ENCODE data around the gene CAMK1D. TPM values are rescaled to one million over a fixed set of nuclear protein-coding genes. Genes with fewer than 3 reads are reported as not detected.

CAMK1D gene
- total RNA-seq, 1 donor from 2014 or later: 1.8 TPM

DNA sequence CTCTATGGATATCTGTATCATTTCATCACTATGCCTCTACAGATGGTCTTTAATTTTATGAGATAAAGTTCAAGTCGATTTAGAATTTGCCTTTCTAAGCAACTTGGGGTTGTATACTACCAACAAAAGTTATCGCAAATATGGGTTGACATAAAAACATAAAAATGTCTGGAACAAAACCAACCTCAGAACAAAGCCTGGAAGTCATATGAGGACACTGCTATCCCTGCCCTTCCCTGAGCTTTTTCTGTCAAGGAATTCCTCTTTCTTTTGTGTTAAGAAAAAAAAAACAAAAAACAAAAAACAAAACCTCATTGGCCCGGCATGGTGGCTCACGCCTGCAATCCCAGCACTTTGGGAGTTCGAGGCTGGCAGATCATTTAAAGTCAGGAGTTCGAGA, 319.3 kb downstream of the CAMK1D start:
- H3K36me3 ChIP-seq (ENCODE audit: control insufficient read depth, insufficient read depth, low read length): no peaks in the 10 kb centered on the region
- TF ChIP-seq, protein P1, sequence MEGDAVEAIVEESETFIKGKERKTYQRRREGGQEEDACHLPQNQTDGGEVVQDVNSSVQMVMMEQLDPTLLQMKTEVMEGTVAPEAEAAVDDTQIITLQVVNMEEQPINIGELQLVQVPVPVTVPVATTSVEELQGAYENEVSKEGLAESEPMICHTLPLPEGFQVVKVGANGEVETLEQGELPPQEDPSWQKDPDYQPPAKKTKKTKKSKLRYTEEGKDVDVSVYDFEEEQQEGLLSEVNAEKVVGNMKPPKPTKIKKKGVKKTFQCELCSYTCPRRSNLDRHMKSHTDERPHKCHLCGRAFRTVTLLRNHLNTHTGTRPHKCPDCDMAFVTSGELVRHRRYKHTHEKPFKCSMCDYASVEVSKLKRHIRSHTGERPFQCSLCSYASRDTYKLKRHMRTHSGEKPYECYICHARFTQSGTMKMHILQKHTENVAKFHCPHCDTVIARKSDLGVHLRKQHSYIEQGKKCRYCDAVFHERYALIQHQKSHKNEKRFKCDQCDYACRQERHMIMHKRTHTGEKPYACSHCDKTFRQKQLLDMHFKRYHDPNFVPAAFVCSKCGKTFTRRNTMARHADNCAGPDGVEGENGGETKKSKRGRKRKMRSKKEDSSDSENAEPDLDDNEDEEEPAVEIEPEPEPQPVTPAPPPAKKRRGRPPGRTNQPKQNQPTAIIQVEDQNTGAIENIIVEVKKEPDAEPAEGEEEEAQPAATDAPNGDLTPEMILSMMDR (IDR thresholded peaks at IDR 0.05; ENCODE audit: insufficient read depth, low read length, severe bottlenecking): no peak
- no peak for FAIRE-seq
- DNase-seq (ENCODE audit: low read depth): no peak
- no peak overlapping the region for H3K4me3 ChIP-seq (ENCODE audit: low read depth, low read length)
- H3K27me3 ChIP-seq (ENCODE audit: control insufficient read depth, insufficient read depth, low read length): no peaks in the 10 kb centered on the region

DNA sequence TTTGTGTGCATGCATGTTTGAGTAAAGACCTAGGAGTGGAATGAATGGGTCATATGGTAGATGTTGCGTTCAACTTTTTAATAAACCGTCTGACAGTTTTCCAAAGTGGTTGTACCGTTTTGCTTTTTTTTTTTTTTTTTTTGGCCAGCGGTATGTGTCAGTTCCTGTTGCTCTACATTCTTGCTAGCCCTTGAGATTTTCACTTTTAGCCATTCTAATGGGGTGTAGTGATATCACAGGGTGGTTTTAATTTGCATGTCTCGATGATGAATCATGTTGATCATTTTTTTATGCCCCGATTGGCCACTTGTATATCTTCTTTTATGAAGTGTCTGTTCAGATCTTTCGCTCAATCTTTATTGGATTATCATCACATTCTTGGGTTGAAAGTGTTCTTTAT, 320.7 kb downstream of the CAMK1D start:
- no peak for FAIRE-seq
- DNase-seq (ENCODE audit: low read depth): no peak
- Histone ChIP-seq H3K4me3 (ENCODE audit: low read depth, low read length) (no peak overlapping the region), H3K36me3 (ENCODE audit: control insufficient read depth, insufficient read depth, low read length) (no peaks in the 10 kb centered on the region), H3K27me3 (ENCODE audit: control insufficient read depth, insufficient read depth, low read length) (no peaks in the 10 kb centered on the region)
- TF ChIP-seq, protein P1 (IDR thresholded peaks at IDR 0.05; ENCODE audit: insufficient read depth, low read length, severe bottlenecking): no peak

DNA sequence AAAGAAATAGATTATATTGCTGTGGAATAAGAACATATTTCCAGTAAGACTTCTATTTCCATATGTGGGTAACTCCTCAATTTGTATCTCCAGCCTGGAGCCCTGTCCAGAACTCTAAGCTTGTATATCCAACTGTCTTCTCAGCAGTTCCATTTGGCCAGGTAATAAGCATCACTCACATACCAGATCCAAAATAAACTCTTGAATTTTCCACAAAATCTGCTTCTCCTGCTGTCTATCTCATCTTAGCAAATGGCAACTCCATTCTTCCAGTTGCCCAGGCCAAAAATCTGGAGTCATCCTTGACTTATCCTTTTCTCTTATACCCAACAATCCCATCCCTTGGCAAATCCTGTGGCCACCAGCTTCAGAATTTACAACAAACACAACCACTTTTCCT, 325.8 kb downstream of the CAMK1D start:
- Histone ChIP-seq H3K36me3 (ENCODE audit: control insufficient read depth, insufficient read depth, low read length) (no peaks in the 10 kb centered on the region), H3K4me3 (ENCODE audit: low read depth, low read length) (no peak overlapping the region), H3K27me3 (ENCODE audit: control insufficient read depth, insufficient read depth, low read length) (no peaks in the 10 kb centered on the region)
- DNase-seq (ENCODE audit: low read depth): no peak
- TF ChIP-seq, protein P1 (IDR thresholded peaks at IDR 0.05; ENCODE audit: insufficient read depth, low read length, severe bottlenecking): no peak
- no peak for FAIRE-seq

- no peaks in the 10 kb centered on the region for H3K27me3 ChIP-seq (ENCODE audit: control insufficient read depth, insufficient read depth, low read length)
- FAIRE-seq: no peak
- DNase-seq (ENCODE audit: low read depth): no peak
- TF ChIP-seq, protein P1 (IDR thresholded peaks at IDR 0.05; ENCODE audit: insufficient read depth, low read length, severe bottlenecking): no peak
- no peak overlapping the region for H3K4me3 ChIP-seq (ENCODE audit: low read depth, low read length)
- no peaks in the 10 kb centered on the region for H3K36me3 ChIP-seq (ENCODE audit: control insufficient read depth, insufficient read depth, low read length)
Measured at GRCh38 chr10:12679636-12680035, 330.3 kb downstream of the CAMK1D start.

DNA sequence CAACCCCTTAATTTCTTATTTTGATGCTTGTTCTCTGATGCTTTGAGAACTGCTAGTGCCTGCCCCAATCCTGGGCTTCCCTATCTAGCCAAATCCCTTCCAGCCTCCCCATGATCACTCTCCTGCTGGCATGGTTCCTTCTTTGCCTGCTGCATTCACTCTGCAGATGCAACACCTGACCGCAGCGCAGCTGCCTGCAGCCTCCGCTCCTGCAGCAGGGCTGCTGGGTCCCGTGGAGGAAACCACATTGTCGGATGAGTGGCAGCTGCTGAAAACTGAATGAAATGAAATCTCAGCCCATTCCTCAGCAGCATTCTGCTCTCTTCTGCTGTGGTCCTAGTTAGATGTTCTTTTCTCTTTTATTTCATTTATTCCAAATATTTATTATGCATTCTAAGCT, 331.9 kb downstream of the CAMK1D start:
- no peak for FAIRE-seq
- TF ChIP-seq, protein P1 (IDR thresholded peaks at IDR 0.05; ENCODE audit: insufficient read depth, low read length, severe bottlenecking): no peak
- no peaks in the 10 kb centered on the region for H3K27me3 ChIP-seq (ENCODE audit: control insufficient read depth, insufficient read depth, low read length)
- no peak overlapping the region for H3K4me3 ChIP-seq (ENCODE audit: low read depth, low read length)
- DNase-seq (ENCODE audit: low read depth): no peak
- no peaks in the 10 kb centered on the region for H3K36me3 ChIP-seq (ENCODE audit: control insufficient read depth, insufficient read depth, low read length)

DNA sequence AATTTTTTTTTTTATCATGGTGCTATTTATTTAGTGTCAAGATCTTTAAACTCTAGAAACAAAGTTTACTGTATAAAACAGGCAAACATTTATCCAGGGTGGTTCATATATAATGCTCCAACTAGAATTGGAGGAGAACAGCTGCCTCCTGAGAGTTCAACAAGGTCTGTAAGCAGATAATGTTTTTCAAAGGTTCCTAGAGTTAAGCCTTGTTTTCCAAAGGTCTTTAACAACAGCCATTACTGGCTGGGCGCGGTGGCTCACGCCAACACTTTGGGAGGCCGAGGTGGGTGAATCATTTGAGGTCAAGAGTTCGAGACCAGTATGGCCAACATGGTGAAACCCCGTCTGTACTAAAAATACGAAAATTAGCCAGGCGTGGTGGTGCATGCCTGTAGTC, 335.4 kb downstream of the CAMK1D start:
- no peaks in the 10 kb centered on the region for H3K36me3 ChIP-seq (ENCODE audit: control insufficient read depth, insufficient read depth, low read length)
- H3K27me3 ChIP-seq (ENCODE audit: control insufficient read depth, insufficient read depth, low read length): no peaks in the 10 kb centered on the region
- FAIRE-seq: no peak
- no peak overlapping the region for H3K4me3 ChIP-seq (ENCODE audit: low read depth, low read length)
- no peak for DNase-seq (ENCODE audit: low read depth)
- TF ChIP-seq, protein P1 (IDR thresholded peaks at IDR 0.05; ENCODE audit: insufficient read depth, low read length, severe bottlenecking): no peak

All from bronchial epithelial cell (primary cell).